Measurements from ENCODE around the gene TLDC2. TPM values are rescaled to one million over a fixed set of nuclear protein-coding genes. Genes with fewer than 3 reads are reported as not detected.
"Not testable (repeated sequence)": the region's sequence is repeated elsewhere in the genome, so short reads cannot be mapped to it uniquely, and the experiment has no call there.

The TLDC2 gene
- total RNA-seq, 1 donor from 2014 or later: 0.26 TPM

GRCh38 chr20:36904690-36905089, 28.8 kb downstream of the TLDC2 start:
- Histone ChIP-seq H3K4me3 (ENCODE audit: low read depth, low read length) (no peak overlapping the region), H3K27me3 (ENCODE audit: control insufficient read depth, insufficient read depth, low read length) (no peaks in the 10 kb centered on the region), H3K36me3 (ENCODE audit: control insufficient read depth, insufficient read depth, low read length) (no peaks in the 10 kb centered on the region)
- DNase-seq (ENCODE audit: low read depth) (no peak), FAIRE-seq (no peak)
- no peak for TF ChIP-seq CTCF (IDR thresholded peaks at IDR 0.05; ENCODE audit: insufficient read depth, low read length, severe bottlenecking)

- FAIRE-seq; H3K27me3 ChIP-seq (ENCODE audit: control insufficient read depth, insufficient read depth, low read length); DNase-seq (ENCODE audit: low read depth); H3K36me3 ChIP-seq (ENCODE audit: control insufficient read depth, insufficient read depth, low read length); H3K4me3 ChIP-seq (ENCODE audit: low read depth, low read length): not testable (repeated sequence)
Measured at GRCh38 chr20:36905566-36905965, 29.6 kb downstream of the TLDC2 start.

DNA sequence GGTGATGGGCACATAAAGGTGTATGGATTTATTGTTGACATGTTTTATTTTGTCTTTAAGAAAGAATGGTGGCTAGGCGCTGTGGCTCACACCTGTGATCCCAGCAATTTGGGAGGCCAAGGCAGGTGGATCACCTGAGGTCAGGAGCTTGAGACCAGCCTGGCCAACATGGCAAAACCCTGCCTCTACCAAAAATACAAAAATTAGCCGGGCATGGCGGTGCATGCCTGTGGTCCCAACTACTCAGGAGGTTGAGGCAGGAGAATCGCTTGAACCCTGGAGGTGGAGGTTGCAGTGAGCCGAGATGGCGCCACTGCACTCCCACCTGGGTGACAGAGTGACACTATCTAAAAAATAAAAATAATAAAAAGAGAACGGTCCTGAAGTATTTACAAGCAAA, 30.1 kb downstream of the TLDC2 start:
- H3K36me3 ChIP-seq (ENCODE audit: control insufficient read depth, insufficient read depth, low read length); H3K27me3 ChIP-seq (ENCODE audit: control insufficient read depth, insufficient read depth, low read length); DNase-seq (ENCODE audit: low read depth); FAIRE-seq; H3K4me3 ChIP-seq (ENCODE audit: low read depth, low read length): not testable (repeated sequence)

DNA sequence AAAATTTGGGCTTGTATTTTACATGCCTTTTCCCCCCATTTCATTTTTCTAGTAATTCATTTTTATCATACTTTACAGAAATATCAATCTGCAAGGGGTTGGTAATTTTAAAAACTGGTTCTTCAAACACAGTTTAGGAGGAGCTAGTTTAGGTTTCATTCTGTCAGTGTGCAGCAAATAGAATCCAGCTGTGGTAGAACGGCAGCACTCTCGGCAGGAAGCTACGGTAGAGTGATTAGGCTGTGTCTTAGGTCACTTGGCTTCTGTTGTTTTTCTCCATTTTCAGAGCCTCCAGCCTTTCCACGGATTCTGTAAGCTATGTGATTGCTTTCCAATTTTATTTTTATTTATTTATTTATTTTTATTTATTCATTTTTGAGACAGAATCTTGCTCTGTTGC, 32.7 kb downstream of the TLDC2 start:
- Histone ChIP-seq H3K27me3 (ENCODE audit: control insufficient read depth, insufficient read depth, low read length) (no peaks in the 10 kb centered on the region), H3K4me3 (ENCODE audit: low read depth, low read length) (no peak overlapping the region), H3K36me3 (ENCODE audit: control insufficient read depth, insufficient read depth, low read length) (no peaks in the 10 kb centered on the region)
- no peak for TF ChIP-seq CTCF (IDR thresholded peaks at IDR 0.05; ENCODE audit: insufficient read depth, low read length, severe bottlenecking)
- DNase-seq (ENCODE audit: low read depth) (no peak), FAIRE-seq (no peak)

DNA sequence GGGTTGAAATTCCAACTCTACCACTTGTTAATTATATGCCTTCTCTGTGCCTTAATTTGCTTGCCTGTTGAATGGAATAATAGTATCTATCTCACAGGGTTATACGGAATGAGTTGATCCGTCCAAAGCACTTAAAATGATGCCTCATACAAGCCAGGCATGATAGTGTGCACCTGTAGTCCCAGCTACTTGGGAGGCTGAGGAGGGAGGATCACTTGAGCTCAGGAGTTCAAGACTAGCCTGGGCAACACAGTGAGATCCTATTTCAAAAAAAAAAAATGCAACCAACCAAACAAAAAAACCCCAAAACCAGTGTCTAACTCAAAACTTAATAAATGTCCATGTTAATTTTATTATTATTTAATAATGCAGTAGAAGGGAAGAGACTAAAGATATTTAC, 40.3 kb downstream of the TLDC2 start:
- Histone ChIP-seq H3K36me3 (ENCODE audit: control insufficient read depth, insufficient read depth, low read length) (no peaks in the 10 kb centered on the region), H3K27me3 (ENCODE audit: control insufficient read depth, insufficient read depth, low read length) (no peaks in the 10 kb centered on the region), H3K4me3 (ENCODE audit: low read depth, low read length) (no peak overlapping the region)
- no peak for TF ChIP-seq CTCF (IDR thresholded peaks at IDR 0.05; ENCODE audit: insufficient read depth, low read length, severe bottlenecking)
- FAIRE-seq (no peak), DNase-seq (ENCODE audit: low read depth) (no peak)

DNA sequence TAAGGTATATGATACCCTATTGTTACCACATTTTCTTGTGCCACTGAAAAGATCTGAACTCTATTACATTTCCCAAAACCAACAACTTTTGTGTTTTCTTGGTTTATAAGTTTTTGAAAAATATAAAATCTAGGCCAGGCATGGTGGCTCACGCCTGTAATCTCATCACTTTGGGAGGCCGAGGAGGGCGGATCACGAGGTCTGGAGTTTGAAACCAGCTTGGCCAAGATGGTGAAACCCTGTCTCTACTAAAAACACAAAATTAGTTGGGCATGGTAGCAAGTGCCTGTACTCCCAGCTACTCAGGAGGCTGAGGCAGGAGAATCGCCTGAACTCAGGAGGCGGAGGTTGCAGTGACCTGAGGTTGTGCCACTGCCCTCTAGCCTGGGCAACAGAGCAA, 41.3 kb downstream of the TLDC2 start:
- TF ChIP-seq CTCF (IDR thresholded peaks at IDR 0.05; ENCODE audit: insufficient read depth, low read length, severe bottlenecking): no peak
- Histone ChIP-seq H3K36me3 (ENCODE audit: control insufficient read depth, insufficient read depth, low read length) (no peaks in the 10 kb centered on the region), H3K27me3 (ENCODE audit: control insufficient read depth, insufficient read depth, low read length) (no peaks in the 10 kb centered on the region), H3K4me3 (ENCODE audit: low read depth, low read length) (no peak overlapping the region)
- DNase-seq (ENCODE audit: low read depth) (no peak), FAIRE-seq (no peak)

GRCh38 chr20:36917943-36918342, 42.0 kb downstream of the TLDC2 start:
- Histone ChIP-seq H3K4me3 (ENCODE audit: low read depth, low read length) (no peak overlapping the region), H3K36me3 (ENCODE audit: control insufficient read depth, insufficient read depth, low read length) (no peaks in the 10 kb centered on the region), H3K27me3 (ENCODE audit: control insufficient read depth, insufficient read depth, low read length) (no peaks in the 10 kb centered on the region)
- DNase-seq (ENCODE audit: low read depth): no peak
- TF ChIP-seq CTCF (IDR thresholded peaks at IDR 0.05; ENCODE audit: insufficient read depth, low read length, severe bottlenecking): no peak
- no peak for FAIRE-seq
